Tibial nerve (tissue), 4 donors: ENCODE results near the gene SLC25A15.

Experiments
- CTCF ChIP-seq, 5 experiments: fragments of 200-600 bp in 3 of 5; fragments of 450-650 bp in 2 of 5; sonication (generic) in 3 of 5; IDR thresholded peaks; one replicate each; pipeline ENCODE4 v1.5.1; 2016 to 2019; ENCODE audit warnings: antibody characterized with exemption in 5 of 5, mild to moderate bottlenecking in 3 of 5, moderate library complexity in 2 of 5
- EP300 ChIP-seq, 2 donors: sonication (generic); formaldehyde crosslinking; IDR thresholded peaks; one replicate each; pipeline ENCODE4 v1.6.1; 2017; ENCODE audit warnings: antibody characterized with exemption in 2 of 2, mild to moderate bottlenecking in 1 of 2

DNA sequence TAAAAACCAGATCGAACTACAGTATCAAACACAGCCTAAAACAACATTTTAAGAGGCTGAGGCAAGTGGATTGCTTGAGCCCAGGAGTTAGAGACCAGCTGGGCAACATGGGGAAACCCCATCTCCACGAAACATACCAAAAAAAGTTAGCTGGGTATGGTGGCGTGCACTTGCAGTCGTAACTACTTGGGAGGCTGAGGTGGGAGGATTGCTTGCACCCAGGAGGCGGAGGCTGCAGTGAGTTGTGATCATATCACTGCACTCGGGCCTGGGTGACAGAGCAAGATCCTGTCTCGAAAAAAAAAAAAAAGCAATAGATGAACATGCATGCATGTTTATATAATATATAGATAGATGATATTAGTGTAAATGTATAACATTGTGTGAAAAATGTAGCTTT lies 13.2 kb upstream of the SLC25A15 start:
- TF ChIP-seq CTCF (IDR thresholded peaks at IDR 0.05) (no peak), EP300 (IDR thresholded peaks at IDR 0.05) (no peak)
